ENCODE results near the gene KIAA1328.
"Not testable (repeated sequence)": the region's sequence is repeated elsewhere in the genome, so short reads cannot be mapped to it uniquely, and the experiment has no call there.

Gene KIAA1328

GRCh38 chr18:37161491-37161890 is 332.6 kb downstream of the KIAA1328 start:
- Histone ChIP-seq H3K27me3 (no peaks in the 10 kb centered on the region), H3K27ac (no peak overlapping the region), H3K9me3 (no peaks in the 10 kb centered on the region), H3K36me3 (no peaks in the 10 kb centered on the region), H3K4me1 (peaks cover 0 to 27% (median 18%) of the 10 kb centered on the region in 4 donors), H3K4me3 (no peak overlapping the region)
- no peak for DNase-seq
- TF ChIP-seq, protein P1, sequence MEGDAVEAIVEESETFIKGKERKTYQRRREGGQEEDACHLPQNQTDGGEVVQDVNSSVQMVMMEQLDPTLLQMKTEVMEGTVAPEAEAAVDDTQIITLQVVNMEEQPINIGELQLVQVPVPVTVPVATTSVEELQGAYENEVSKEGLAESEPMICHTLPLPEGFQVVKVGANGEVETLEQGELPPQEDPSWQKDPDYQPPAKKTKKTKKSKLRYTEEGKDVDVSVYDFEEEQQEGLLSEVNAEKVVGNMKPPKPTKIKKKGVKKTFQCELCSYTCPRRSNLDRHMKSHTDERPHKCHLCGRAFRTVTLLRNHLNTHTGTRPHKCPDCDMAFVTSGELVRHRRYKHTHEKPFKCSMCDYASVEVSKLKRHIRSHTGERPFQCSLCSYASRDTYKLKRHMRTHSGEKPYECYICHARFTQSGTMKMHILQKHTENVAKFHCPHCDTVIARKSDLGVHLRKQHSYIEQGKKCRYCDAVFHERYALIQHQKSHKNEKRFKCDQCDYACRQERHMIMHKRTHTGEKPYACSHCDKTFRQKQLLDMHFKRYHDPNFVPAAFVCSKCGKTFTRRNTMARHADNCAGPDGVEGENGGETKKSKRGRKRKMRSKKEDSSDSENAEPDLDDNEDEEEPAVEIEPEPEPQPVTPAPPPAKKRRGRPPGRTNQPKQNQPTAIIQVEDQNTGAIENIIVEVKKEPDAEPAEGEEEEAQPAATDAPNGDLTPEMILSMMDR (IDR thresholded peaks at IDR 0.05): no peak
- intact Hi-C loops (cut with DNase I; ENCODE audit: low total_unique reads): no loop called here

DNA sequence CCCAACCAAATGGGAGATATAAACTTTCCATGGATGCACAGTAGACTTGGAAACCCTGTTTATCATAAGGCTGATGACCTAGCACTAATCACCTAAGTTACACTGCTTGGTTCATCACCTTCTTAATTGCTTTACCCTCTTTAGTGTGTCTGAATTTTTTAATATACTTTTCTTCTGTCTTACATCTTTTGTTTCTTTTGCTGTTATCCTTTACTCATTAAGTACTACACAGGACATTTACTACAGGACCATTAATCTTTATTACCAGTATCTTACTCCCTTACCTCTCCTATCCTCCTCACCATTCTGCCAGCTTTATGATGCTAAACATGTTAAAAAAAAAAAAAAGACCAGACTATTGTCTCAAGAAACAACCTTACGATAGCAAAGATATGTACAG is 333.6 kb downstream of the KIAA1328 start:
- H3K27ac ChIP-seq: no peak overlapping the region

GRCh38 chr18:37163119-37163518 is 334.2 kb downstream of the KIAA1328 start:
- no peak for DNase-seq
- Histone ChIP-seq H3K4me1 (peaks cover 0 to 27% (median 18%) of the 10 kb centered on the region in 4 donors), H3K4me3 (no peak overlapping the region), H3K27ac (no peak overlapping the region), H3K9me3 (no peaks in the 10 kb centered on the region), H3K36me3 (no peaks in the 10 kb centered on the region), H3K27me3 (no peaks in the 10 kb centered on the region)
- TF ChIP-seq, protein P1 (IDR thresholded peaks at IDR 0.05): no peak
- intact Hi-C loops (cut with DNase I; ENCODE audit: low total_unique reads): no loop called here

More for the DNA sequence above, 333.6 kb downstream of the KIAA1328 start:
- TF ChIP-seq, protein P1 (IDR thresholded peaks at IDR 0.05): no peak
- no peaks in the 10 kb centered on the region for H3K9me3 ChIP-seq
- H3K4me1 ChIP-seq: peaks cover 0 to 27% (median 18%) of the 10 kb centered on the region in 4 donors
- intact Hi-C loops (cut with DNase I; ENCODE audit: low total_unique reads): no loop called here
- H3K4me3 ChIP-seq: no peak overlapping the region
- no peaks in the 10 kb centered on the region for H3K27me3 ChIP-seq
- H3K36me3 ChIP-seq: no peaks in the 10 kb centered on the region
- DNase-seq: no peak

DNA sequence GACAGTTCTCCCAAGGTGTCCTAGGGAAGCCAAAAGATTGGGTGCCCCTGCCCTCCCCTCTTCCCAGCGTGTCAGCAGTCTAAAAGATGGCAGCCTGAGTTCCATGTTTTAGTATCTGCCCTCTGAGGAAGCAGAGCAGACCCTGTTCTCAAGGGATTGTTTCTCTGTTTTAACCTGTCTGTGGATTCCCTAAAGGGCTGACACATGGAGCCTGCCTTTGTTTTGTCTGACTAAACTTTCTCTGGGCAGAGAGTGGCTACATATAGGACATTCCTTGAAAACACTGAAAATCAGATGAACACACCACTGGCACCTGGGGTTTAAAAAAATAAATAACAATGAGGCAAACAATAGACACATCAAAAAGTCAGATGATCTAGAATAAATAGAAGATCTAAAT is 337.6 kb downstream of the KIAA1328 start:
- H3K27ac ChIP-seq: no peak overlapping the region
- intact Hi-C loops (cut with DNase I; ENCODE audit: low total_unique reads): no loop called here
- TF ChIP-seq, protein P1 (IDR thresholded peaks at IDR 0.05): no peak
- no peaks in the 10 kb centered on the region for H3K27me3 ChIP-seq
- no peak overlapping the region for H3K4me3 ChIP-seq
- no peaks in the 10 kb centered on the region for H3K36me3 ChIP-seq
- DNase-seq: no peak
- peaks cover 0 to 4% (median 1%) of the 10 kb centered on the region in 4 donors for H3K4me1 ChIP-seq
- H3K9me3 ChIP-seq: no peaks in the 10 kb centered on the region

DNA sequence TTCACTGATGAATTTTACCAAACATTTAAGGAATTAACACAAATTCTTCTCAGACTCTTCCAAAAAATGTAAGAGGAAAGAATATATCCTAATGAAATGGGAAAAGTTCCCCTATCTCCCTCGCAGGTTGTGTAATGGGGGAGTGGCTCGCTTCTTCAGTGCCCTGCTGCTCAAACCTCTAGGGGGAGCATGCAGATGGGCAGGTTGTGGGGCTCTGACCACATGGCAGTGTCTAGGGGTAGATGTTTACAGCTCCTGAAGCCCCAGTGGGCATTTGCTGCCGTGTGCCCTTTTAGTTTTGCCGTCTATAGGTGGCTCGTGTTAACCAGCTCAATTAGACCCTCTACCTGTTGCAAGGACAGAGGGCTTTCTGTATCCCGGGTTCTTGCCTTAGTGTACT is 338.0 kb downstream of the KIAA1328 start:
- H3K9me3 ChIP-seq; H3K27me3 ChIP-seq; DNase-seq; H3K4me1 ChIP-seq; H3K4me3 ChIP-seq; intact Hi-C loops (cut with DNase I; ENCODE audit: low total_unique reads); H3K27ac ChIP-seq; H3K36me3 ChIP-seq: not testable (repeated sequence)

DNA sequence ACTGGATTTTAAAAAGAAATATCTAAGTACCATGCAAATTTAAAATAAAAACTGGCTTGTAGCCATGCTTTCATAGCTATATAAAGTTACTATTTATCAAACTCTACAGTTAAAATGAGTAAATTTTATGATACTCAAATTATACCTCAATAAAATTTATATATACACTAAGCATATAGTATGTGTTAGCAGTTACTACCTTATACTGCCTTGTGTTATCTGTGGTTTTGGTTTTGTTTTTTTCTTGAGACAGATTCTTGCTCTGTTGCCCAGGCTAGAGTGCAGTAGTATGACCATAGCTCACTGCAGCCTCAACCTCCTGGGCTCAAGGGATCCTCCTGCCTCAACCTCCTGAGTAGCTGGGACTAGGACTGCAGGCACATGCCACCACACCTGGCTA is 342.1 kb downstream of the KIAA1328 start:
- H3K27me3 ChIP-seq: no peaks in the 10 kb centered on the region
- no peak overlapping the region for H3K27ac ChIP-seq
- no peak for DNase-seq
- intact Hi-C loops (cut with DNase I; ENCODE audit: low total_unique reads): no loop called here
- H3K9me3 ChIP-seq: no peaks in the 10 kb centered on the region
- no peaks in the 10 kb centered on the region for H3K4me1 ChIP-seq
- TF ChIP-seq, protein P1 (IDR thresholded peaks at IDR 0.05): no peak
- H3K36me3 ChIP-seq: peaks cover 0 to 10% (median 0%) of the 10 kb centered on the region in 3 donors
- no peak overlapping the region for H3K4me3 ChIP-seq
